HG03060 (cell line): ENCODE measurements around the gene AP4E1.
"Not testable (repeated sequence)": the region's sequence is repeated elsewhere in the genome, so short reads cannot be mapped to it uniquely, and the experiment has no call there.

ENCODE experiments used
- ATAC-seq: cut with Tn5 transposase; IDR thresholded peaks from one replicate; pipeline ENCODE4 v1.9.1; 2021; ENCODE audit warnings: low read depth, moderate number of reproducible peaks; ENCODE audit not compliant: unreplicated experiment

The AP4E1 gene

GRCh38 chr15:51011212-51011611, 102.7 kb downstream of the AP4E1 start:
- ATAC-seq, result no peak

- no peak for ATAC-seq
Measured at GRCh38 chr15:51016615-51017014, 108.1 kb downstream of the AP4E1 start.

GRCh38 chr15:51022206-51022605, 113.7 kb downstream of the AP4E1 start:
- ATAC-seq, result no peak

- ATAC-seq, result no peak
Measured at GRCh38 chr15:51023499-51023898, 115.0 kb downstream of the AP4E1 start.

- no peak for ATAC-seq
Measured at GRCh38 chr15:51024735-51025453, 116.4 kb downstream of the AP4E1 start.

- no peak for ATAC-seq
Measured at GRCh38 chr15:51025454-51025846, 117.0 kb downstream of the AP4E1 start.

- ATAC-seq, result no peak
Measured at GRCh38 chr15:51030649-51031316, 122.3 kb downstream of the AP4E1 start.

GRCh38 chr15:51037474-51037873, 129.0 kb downstream of the AP4E1 start:
- not testable (repeated sequence) for ATAC-seq

- ATAC-seq, result no peak
Measured at GRCh38 chr15:51038162-51038973, 129.9 kb downstream of the AP4E1 start.

- no peak for ATAC-seq
Measured at GRCh38 chr15:51038974-51039319, 130.5 kb downstream of the AP4E1 start.

GRCh38 chr15:51044037-51044727, 135.7 kb downstream of the AP4E1 start:
- no peak for ATAC-seq

GRCh38 chr15:51046016-51046415, 137.5 kb downstream of the AP4E1 start:
- ATAC-seq, result no peak

GRCh38 chr15:51046799-51047449, 138.4 kb downstream of the AP4E1 start:
- no peak for ATAC-seq

GRCh38 chr15:51048308-51048707, 139.8 kb downstream of the AP4E1 start:
- ATAC-seq, result no peak

- no peak for ATAC-seq
Measured at GRCh38 chr15:51049081-51049480, 140.6 kb downstream of the AP4E1 start.

- ATAC-seq, result no peak
Measured at GRCh38 chr15:51051776-51052175, 143.3 kb downstream of the AP4E1 start.

- no peak for ATAC-seq
Measured at GRCh38 chr15:51053571-51053970, 145.1 kb downstream of the AP4E1 start.

- ATAC-seq, result no peak
Measured at GRCh38 chr15:51054535-51054934, 146.1 kb downstream of the AP4E1 start.
